ENCODE data around the gene REN. TPM values are rescaled to one million over a fixed set of nuclear protein-coding genes. Genes with fewer than 3 reads are reported as not detected.

REN gene
- total RNA-seq, 1 experiment from 2014 or later, result 0.81 TPM

GRCh38 chr1:204157962-204158361 lies 8.2 kb downstream of the REN start:
- CTCF ChIA-PET, result no interaction called here
- H3K79me2 ChIP-seq (ENCODE audit: low read depth), result no peaks in the 10 kb centered on the region
- H3K27ac ChIP-seq, result no peak overlapping the region
- intact Hi-C loops (cut with micrococcal nuclease; ENCODE audit: unreplicated experiment), result no loop called here
- H3K4me1 ChIP-seq (replicated peaks; ENCODE audit: insufficient read depth), result peaks cover 22% of the 10 kb centered on the region
- H3K9me2 ChIP-seq (ENCODE audit: insufficient read depth), result no peaks in the 10 kb centered on the region
- peaks cover 7% of the 10 kb centered on the region; the same call in 1 of the 2 replicates for H3F3A ChIP-seq (ENCODE audit: insufficient read depth, low read depth)
- POLR2A ChIA-PET (ENCODE audit: unreplicated experiment), result interaction anchor here (0.7 kb wide), 1 partner anchor 26 kb away, joined by 4 read pairs; no protein-coding TSS in a partner anchor
- no peak overlapping the region for H2AFZ ChIP-seq
- H4K20me1 ChIP-seq (ENCODE audit: insufficient read depth), result no peaks in the 10 kb centered on the region
- DNase-seq, result no peak
- no TSS peak for BruUV-seq (replicated peaks)
- no peak overlapping the region for H3K4me3 ChIP-seq
- no peaks in the 10 kb centered on the region for H3K27me3 ChIP-seq (ENCODE audit: insufficient read depth, low read depth)
- H3K9me3 ChIP-seq (ENCODE audit: insufficient read depth, low read depth), result no peaks in the 10 kb centered on the region
- no peak overlapping the region for H3K4me2 ChIP-seq
- H3K36me3 ChIP-seq (ENCODE audit: low read depth), result no peaks in the 10 kb centered on the region
- TF ChIP-seq EZH2 (IDR thresholded peaks at IDR 0.05; ENCODE audit: low read depth) (no peak), CTCF (conservative IDR thresholded peaks at IDR 0.05) (no peak)

- no TSS peak for BruUV-seq (replicated peaks)
- Histone ChIP-seq H2AFZ (no peak overlapping the region), H3K4me3 (no peak overlapping the region), H3K9me2 (ENCODE audit: insufficient read depth) (no peaks in the 10 kb centered on the region), H3K4me2 (no peak overlapping the region), H3K27ac (no peak overlapping the region), H3K9me3 (ENCODE audit: insufficient read depth, low read depth) (no peaks in the 10 kb centered on the region), H3F3A (ENCODE audit: insufficient read depth, low read depth) (peaks cover 5% of the 10 kb centered on the region; the same call in 1 of the 2 replicates), H3K4me1 (replicated peaks; ENCODE audit: insufficient read depth) (peaks cover 11% of the 10 kb centered on the region), H3K27me3 (ENCODE audit: insufficient read depth, low read depth) (no peaks in the 10 kb centered on the region), H4K20me1 (ENCODE audit: insufficient read depth) (no peaks in the 10 kb centered on the region), H3K36me3 (ENCODE audit: low read depth) (no peaks in the 10 kb centered on the region), H3K79me2 (ENCODE audit: low read depth) (no peaks in the 10 kb centered on the region)
- DNase-seq, result no peak
- intact Hi-C loops (cut with micrococcal nuclease; ENCODE audit: unreplicated experiment), result no loop called here
- TF ChIP-seq EZH2 (IDR thresholded peaks at IDR 0.05; ENCODE audit: low read depth) (no peak), CTCF (conservative IDR thresholded peaks at IDR 0.05) (no peak)
- POLR2A ChIA-PET (ENCODE audit: unreplicated experiment), result no interaction called here
- CTCF ChIA-PET, result no interaction called here
Measured at GRCh38 chr1:204155881-204156280, 10.3 kb downstream of the REN start.

- H3K9me2 ChIP-seq (ENCODE audit: insufficient read depth), result no peaks in the 10 kb centered on the region
- H3K27ac ChIP-seq, result no peak overlapping the region
- peaks cover 5% of the 10 kb centered on the region; the same call in 1 of the 2 replicates for H3F3A ChIP-seq (ENCODE audit: insufficient read depth, low read depth)
- TF ChIP-seq CTCF (conservative IDR thresholded peaks at IDR 0.05), result no peak
- no peak for TF ChIP-seq EZH2 (IDR thresholded peaks at IDR 0.05; ENCODE audit: low read depth)
- no peaks in the 10 kb centered on the region for H3K36me3 ChIP-seq (ENCODE audit: low read depth)
- intact Hi-C loops (cut with micrococcal nuclease; ENCODE audit: unreplicated experiment), result no loop called here
- no TSS peak for BruUV-seq (replicated peaks)
- no peak overlapping the region for H3K4me3 ChIP-seq
- DNase-seq, result no peak
- no peaks in the 10 kb centered on the region for H3K79me2 ChIP-seq (ENCODE audit: low read depth)
- ChIA-PET POLR2A (ENCODE audit: unreplicated experiment) (no interaction called here), CTCF (no interaction called here)
- H3K4me1 ChIP-seq (replicated peaks; ENCODE audit: insufficient read depth), result peaks cover 11% of the 10 kb centered on the region
- H4K20me1 ChIP-seq (ENCODE audit: insufficient read depth), result no peaks in the 10 kb centered on the region
- H3K27me3 ChIP-seq (ENCODE audit: insufficient read depth, low read depth), result no peaks in the 10 kb centered on the region
- no peak overlapping the region for H2AFZ ChIP-seq
- no peaks in the 10 kb centered on the region for H3K9me3 ChIP-seq (ENCODE audit: insufficient read depth, low read depth)
- no peak overlapping the region for H3K4me2 ChIP-seq
Measured at GRCh38 chr1:204154568-204155255, 11.4 kb downstream of the REN start.

Data from PC-9 (cell line).